ENCODE measurements around the gene RC3H1.
A peak's percentile ranks its signal among the peaks of the same experiment; 100 is the strongest.
"Not testable (repeated sequence)": the region's sequence is repeated elsewhere in the genome, so short reads cannot be mapped to it uniquely, and the experiment has no call there.

The RC3H1 gene, protein sequence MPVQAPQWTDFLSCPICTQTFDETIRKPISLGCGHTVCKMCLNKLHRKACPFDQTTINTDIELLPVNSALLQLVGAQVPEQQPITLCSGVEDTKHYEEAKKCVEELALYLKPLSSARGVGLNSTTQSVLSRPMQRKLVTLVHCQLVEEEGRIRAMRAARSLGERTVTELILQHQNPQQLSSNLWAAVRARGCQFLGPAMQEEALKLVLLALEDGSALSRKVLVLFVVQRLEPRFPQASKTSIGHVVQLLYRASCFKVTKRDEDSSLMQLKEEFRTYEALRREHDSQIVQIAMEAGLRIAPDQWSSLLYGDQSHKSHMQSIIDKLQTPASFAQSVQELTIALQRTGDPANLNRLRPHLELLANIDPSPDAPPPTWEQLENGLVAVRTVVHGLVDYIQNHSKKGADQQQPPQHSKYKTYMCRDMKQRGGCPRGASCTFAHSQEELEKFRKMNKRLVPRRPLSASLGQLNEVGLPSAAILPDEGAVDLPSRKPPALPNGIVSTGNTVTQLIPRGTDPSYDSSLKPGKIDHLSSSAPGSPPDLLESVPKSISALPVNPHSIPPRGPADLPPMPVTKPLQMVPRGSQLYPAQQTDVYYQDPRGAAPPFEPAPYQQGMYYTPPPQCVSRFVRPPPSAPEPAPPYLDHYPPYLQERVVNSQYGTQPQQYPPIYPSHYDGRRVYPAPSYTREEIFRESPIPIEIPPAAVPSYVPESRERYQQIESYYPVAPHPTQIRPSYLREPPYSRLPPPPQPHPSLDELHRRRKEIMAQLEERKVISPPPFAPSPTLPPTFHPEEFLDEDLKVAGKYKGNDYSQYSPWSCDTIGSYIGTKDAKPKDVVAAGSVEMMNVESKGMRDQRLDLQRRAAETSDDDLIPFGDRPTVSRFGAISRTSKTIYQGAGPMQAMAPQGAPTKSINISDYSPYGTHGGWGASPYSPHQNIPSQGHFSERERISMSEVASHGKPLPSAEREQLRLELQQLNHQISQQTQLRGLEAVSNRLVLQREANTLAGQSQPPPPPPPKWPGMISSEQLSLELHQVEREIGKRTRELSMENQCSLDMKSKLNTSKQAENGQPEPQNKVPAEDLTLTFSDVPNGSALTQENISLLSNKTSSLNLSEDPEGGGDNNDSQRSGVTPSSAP

DNA sequence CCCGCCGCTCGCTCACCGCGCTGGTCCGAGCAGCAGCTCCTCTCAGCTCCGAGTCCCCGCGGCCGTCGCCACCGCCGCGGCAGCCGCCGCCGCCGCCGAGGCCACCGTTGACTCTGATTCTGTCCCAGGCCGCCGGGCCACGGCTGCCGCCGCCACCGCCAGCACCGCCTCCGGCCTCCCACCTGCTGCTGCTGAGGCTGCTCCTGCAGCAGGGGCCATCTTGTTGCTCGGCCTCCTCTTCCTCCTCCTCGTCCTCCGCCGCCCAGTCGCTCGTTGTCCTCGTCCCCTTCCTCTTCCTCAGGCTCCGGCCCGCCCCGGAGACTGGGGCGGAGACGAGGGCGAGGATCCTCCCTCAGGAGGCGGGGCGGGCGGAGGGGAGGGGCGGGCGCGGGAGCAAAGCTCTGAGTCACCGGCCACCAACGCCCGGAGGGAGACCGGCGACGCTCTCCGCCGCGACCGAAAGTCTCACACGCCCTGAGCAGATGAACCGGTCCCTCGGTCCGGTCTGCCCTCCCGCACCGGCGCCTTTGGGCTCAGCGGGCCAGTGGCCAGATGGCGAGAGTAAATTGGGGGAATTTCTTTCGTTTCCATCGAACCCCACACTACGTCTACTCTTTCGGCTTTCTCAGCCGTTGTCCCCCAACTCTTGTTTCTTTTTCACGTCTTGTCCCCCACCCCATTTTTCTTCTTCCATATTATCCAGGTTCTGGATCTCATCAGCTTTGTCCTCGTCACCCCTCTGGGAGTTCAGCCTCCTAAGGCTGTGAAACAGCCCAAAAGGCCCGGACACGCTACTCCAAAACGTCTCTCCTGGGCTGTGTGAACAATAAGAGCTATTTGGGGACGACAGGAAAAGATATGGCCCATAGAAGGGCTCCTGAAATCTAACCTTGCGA, at the start of gene RC3H1:
Gene RC3H1 (minus strand): TSS at position 278 of the 896 bp plus-strand sequence. CDS start 29,372 bp downstream, outside the sequence.
- DNase-seq (ENCODE audit: low read depth in 2 of 3, low spot score in 2 of 3), result peak; percentile 74 to 85 (median 75)

DNA sequence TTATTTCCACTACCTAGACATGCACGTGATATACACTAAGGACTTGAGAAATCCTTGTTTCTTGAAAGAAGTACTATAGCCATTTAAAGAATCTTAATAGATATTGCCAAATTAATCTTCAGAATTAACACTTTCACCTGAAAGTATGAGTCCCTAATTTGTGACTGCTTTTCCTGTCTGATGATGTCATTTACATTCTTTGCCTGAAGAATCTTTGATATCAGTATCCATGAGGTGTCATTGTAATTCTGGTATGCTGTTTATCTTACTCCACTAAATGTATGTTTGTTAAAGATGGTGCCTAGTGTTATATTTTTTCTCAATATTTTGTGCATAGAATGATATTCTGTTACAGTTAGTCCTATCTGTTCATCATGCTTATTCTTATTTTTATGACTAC, 48.5 kb upstream of the RC3H1 start:
- DNase-seq (ENCODE audit: low read depth in 2 of 3, low spot score in 2 of 3), result no peak

DNA sequence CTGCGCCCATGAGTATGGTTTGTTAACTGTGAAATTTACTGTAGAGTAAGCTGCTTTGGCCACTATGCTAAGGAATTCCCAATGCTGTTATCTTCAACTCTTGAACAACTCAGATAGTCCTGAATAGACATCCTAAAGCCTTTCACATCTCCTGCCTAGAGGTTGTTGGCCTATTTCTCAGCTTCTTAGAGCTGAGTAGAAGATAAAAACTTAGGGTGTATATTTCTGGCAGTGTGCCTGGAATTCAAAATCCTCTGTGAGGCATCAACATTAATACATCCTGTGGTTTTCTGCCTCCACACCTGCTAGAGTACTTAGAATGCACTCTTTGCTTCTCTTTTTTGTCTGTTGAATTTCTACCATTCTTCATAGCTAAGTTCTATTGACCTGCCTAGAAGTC, 45.8 kb upstream of the RC3H1 start:
- DNase-seq (ENCODE audit: low read depth in 2 of 3, low spot score in 2 of 3), result no peak

DNA sequence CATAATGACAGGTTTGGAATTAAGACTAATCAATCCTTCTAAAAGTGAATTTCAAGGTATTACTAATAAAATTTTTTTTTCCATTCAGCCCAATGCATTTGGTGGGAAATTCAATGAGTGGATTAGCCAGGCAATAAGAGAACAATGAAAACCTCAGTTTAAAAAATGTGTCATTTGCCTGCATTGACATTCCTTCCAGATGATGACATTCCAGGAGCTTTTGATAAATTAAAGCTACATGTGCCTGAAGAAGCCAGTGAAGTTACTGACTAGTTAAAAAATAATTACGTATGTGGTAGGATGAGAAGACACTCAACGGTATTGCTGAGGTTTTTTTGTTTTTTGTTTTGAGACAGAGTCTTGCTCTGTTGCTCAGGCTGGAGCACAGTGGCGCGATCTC, 37.9 kb upstream of the RC3H1 start:
- DNase-seq (ENCODE audit: low read depth in 2 of 3, low spot score in 2 of 3), result no peak

DNA sequence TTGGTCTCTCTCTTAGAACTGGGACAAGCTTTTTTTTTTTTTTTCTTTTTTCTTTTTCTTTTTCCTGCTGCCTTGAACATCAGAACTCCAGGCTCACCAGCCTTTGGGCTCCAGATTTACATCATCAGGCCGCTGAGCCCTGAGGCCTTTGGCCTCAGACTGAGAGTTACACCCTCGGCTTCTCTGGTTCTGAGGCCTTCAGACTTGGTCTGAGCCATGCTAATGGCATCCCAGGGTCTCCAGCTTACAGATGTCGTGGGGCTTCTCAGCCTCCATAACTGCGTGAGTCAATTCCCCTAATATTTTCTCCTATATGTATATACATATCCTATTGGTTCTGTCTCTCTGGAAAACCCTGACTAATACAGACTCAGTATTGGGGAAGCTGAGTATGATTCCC, 36.5 kb upstream of the RC3H1 start:
- DNase-seq (ENCODE audit: low read depth in 2 of 3, low spot score in 2 of 3), result no peak

DNA sequence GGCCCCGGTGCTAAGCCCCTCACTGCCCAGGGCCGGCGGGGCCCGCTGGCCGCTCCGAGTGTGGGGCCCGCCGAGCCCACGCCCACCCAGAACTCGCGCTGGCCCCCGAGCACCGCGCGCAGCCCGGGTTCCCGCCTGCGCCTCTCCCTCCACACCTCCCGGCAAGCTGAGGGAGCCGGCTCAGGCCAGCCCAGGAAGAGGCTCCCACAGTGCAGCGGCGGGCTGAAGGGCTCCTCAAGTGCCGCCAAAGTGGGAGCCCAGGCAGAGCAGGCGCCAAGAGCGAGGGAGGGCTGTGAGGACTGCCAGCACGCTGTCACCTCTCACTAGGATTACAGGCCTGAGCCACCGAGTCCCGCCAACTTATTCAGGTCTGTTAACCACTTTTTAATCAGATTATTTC, 34.5 kb upstream of the RC3H1 start:
- not testable (repeated sequence) for DNase-seq (ENCODE audit: low read depth in 2 of 3, low spot score in 2 of 3)

DNA sequence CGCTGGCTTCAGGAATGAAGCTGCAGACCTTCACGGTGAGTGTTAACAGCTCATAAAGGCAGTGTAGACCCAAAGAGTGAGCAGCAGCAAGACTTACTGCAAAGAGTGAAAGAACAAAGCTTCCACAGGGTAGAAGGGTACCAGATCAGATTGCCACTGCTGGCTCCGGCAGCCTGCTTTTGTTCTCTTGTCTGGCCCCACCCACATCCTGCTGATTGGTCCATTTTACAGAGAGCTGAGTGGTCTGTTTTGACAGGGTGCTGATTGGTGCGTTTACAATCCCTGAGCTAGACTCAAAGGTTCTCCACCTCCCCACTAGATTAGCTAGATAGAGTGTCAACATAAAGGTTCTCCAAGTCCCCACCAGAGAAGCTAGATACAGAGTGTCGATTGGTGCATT, 33.6 kb upstream of the RC3H1 start:
- not testable (repeated sequence) for DNase-seq (ENCODE audit: low read depth in 2 of 3, low spot score in 2 of 3)

DNA sequence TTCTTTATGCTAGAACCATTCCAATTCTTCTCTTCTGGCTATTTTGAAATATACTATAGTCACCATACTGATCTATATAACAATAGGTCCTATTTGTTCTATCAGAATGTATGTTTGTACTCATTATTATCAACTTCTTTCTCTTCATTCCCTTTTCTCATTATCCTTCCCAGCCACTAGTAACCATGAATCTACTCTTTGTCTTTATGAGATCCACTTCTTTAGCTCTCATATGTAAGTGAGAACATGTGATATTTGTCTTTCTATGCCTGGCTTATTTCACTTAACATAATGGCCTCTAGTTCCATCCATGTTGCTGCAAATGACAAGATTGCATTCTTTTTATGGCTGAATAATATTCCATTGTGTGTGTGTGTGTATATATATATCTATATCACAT, 31.7 kb upstream of the RC3H1 start:
- DNase-seq (ENCODE audit: low read depth in 2 of 3, low spot score in 2 of 3), result no peak

DNA sequence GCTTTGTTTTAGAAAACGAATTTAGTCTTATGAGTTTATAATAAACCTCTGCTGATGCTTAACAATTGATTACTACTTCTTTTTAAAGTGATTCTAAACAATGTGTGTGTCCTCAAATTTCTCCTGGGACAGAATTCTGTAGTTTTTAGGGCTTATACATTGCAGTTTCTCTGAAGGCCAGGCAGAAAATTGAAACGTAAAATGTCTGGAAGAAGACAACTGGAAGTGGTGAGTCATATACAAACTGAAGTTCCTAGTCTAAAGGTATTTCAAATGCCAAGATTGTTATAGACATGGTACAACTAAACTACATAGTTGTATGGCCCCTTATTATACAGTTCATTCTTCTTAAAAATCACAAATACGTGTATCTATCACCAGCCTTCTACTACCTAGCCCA, 30.5 kb upstream of the RC3H1 start:
- DNase-seq (ENCODE audit: low read depth in 2 of 3, low spot score in 2 of 3), result no peak

DNA sequence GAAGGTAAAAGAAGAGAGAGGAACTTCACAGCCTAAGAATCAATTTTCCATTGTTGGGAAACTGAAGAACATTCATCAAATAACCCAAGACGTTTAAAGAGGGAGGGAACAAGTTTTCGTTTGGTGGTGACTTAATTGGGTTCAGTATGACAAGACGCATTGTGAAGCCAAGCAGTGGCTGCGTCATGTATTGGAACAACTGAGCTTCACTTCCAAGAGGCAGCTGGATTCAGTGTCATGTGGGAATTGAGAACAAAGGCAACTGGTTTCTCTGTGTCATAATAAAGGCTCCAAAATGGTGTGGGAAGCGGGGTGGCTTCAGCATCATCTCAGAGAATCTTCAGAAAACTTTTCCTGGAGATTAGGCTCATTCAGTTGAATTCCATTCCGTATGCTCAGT, 29.8 kb upstream of the RC3H1 start:
- no peak for DNase-seq (ENCODE audit: low read depth in 2 of 3, low spot score in 2 of 3)

DNA sequence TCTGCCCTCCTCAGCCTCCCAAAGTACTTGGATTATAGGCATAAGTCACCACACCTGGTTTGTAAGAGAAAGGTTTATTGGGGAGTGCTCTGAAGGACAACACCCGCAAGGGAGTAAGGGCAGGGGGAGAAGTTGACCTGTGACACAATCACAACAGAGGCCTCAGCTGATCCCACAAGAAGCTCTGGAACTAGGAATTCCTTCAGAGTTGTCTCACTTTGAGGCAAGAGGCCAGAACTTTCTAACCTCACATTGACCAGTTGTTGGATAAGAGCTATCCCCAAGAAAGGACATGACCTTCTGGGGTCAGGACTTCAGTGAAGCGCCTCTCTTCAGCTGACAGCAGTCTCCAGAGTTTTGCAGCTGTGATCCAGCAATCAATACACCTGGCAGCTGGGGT, 27.4 kb upstream of the RC3H1 start:
- no peak for DNase-seq (ENCODE audit: low read depth in 2 of 3, low spot score in 2 of 3)

DNA sequence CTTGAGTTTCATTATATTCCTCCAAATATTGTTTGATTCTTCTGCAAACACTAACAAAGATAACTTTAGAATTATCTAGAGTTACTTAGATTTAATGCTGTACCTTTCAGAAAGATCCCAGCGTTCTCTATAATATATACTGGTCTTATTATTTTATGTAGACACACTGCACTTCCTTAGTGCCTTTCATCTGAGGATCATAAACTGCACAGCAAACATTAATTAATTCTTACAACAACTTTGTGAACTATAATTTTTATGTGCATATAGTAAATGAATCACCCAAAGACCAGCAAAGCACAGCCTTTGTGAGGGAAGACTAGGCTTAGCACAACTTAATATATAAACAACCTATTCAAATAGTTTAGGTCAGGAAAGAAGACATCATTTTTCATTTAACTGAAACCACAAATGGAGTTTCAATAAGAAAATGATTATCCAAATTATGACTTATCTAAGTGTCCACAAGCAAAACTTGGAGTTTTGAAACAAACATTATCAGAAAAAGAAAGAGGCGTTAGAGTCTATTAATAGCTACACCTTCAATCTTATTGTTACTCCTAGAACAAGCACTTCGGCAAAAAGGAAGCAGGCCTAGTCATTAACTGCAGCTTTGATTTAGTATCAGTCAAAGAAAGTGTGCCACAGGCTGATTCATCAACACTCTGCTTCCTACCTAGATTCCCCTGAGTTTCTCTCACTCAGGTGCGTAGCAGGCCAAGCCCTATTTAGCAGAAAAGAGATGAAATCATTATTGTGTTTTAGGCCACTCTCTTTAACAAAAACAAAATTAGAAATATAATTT, 22.5 kb upstream of the RC3H1 start:
- DNase-seq (ENCODE audit: low read depth in 2 of 3, low spot score in 2 of 3), result no peak

DNA sequence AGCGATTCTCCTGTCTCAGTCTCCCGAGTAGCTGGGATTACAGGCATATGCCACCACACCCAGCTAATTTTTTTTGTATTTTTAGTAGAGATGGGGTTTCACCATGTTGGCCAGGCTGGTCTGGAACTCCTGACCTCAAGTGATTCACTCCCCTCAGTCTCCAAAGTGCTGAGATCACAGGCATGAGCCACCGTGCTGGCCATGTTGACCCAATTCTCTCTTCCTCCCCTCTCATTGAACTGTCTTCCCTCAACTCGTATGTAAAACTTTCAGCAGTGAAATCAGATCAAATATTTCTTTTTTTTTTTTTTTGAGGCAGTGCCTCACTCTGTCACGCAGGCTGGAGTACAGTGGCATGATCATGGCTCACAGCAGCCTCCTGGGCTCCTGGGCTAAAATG, 20.4 kb upstream of the RC3H1 start:
- not testable (repeated sequence) for DNase-seq (ENCODE audit: low read depth in 2 of 3, low spot score in 2 of 3)

DNA sequence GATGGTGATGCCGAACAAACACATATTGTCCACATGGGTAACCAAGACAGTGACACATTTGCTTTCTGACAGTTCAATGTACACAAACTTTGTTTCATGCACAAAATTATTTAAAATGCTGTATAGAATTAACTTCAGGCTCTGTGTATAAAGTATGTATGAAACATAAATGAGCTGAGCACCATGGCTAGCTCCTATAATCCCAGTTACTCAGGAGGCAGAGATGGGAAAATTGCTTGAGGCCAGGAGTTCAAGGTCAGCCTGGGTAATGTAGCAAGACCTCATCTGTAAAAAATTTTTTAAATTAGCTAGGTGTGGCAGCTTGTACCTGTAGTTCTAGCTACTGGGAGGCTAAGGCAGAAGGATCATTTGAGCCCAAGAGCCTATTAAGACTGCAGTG, 19.2 kb upstream of the RC3H1 start:
- DNase-seq (ENCODE audit: low read depth in 2 of 3, low spot score in 2 of 3), result no peak

DNA sequence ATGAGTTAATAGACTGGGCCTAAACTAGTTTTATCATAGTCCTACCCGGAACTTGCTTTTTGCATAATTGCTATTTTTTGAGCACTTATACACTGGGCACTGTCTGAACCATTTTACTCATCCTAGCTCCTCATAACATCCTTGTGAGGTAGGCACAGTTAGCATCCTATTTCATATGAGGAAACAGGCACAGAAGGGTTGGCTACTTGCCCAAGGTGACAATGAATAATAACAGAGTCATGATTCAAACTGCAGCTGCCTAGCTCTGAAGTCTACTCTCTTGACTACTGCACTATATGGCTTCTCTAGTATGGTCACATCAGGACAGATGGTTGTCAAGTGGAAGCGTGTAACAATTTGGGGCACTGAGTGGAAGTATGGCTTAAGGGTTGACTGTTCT, 18.2 kb upstream of the RC3H1 start:
- no peak for DNase-seq (ENCODE audit: low read depth in 2 of 3, low spot score in 2 of 3)

DNA sequence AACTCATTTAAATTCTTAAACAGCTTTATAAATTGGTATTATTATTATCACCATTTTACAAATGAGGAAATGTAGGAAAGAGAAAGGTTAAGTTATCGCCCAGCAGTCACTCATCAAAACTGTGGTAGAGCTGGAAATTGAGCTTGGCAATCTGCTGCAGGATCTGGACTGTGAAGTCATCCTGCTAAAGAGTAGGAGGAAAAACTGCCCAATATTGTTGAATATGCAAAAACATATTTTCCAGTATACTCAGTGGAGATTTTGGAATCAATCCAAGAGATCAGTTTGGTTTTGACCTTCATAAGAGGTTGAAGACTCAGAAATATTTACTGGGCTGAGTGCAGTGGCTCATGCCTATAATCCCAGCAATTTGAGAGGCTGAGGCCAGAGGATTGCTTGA, 16.9 kb upstream of the RC3H1 start:
- no peak for DNase-seq (ENCODE audit: low read depth in 2 of 3, low spot score in 2 of 3)

DNA sequence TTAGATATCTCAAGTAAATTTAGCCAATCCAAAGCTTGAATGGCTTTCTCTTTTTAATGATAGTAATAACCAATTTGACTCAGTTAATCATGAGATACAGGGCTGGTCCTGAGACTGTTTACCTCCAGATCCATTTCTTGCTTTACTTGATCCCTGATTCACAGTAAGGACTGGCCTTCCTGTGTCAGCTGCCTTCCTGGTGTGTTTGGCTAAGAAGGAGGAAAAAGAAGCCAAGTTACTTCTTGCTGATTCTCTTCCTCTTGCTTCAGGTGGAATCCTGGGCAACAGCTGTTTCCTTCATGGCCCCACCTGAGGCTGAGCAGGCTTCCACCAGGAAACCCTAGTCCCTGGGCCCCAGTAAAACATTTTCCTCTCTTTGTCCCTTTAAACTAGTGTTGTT, 14.6 kb upstream of the RC3H1 start:
- no peak for DNase-seq (ENCODE audit: low read depth in 2 of 3, low spot score in 2 of 3)

DNA sequence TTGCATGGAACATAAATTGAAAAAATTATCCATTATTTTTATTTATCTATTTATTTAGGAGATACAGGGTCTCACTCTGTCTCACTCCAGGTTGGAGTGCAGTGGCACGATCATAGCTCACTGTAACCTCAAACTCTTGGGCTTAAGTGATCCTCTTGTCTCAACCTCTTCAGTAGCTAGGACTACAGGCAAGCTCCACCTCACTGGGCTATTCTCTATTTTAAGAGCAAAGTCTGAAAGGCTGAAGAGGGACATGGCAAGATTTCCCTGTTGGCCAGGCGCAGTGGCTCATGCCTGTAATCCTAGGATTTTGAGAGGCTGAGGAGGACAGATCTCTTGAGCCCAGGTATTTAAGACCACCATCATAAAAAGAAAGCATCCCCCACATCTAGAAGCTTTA, 14.0 kb upstream of the RC3H1 start:
- no peak for DNase-seq (ENCODE audit: low read depth in 2 of 3, low spot score in 2 of 3)

DNA sequence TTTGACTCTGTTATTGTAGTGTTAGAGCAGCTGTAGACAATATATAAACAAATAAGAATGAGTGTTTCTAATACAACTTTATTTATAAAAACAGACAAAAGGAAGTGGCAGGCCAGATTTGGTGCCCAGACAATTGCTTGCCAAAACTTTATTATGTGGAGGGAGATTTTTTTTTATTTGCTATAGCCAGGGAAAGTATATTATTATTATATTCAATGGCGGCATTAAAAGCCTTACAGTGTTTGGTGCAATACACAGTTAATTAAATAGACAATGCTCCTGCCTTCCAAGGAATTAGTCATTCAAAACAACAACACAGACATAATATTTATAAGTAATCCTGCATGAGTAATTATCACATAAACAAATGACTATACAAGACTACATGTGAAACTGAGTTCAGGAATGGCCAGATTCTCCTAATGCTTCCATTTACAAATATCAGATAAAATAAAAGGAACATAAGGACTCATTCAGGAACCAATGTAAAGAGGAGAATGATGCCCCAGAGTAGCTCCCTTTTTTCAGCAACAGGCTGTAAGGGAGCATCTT, 10.6 kb upstream of the RC3H1 start:
- no peak for DNase-seq (ENCODE audit: low read depth in 2 of 3, low spot score in 2 of 3)

DNA sequence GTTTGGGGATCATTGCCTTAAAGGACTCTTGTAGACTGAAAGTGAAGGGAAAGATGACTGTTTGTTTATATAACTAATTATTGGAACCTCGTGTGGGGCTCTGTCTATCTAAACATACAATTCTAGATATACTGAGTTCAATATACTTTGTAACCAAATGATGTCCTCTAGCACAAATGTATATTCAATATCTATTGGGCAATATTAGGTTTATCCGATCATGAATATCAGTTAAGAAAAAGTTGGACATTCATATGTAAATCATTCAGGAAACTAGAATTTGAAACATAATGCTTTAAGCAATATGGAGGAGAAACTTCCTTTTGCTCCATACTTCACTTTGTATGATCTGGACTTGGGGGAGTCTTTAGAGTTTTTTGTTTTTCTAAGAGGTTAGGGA, 8.9 kb upstream of the RC3H1 start:
- no peak for DNase-seq (ENCODE audit: low read depth in 2 of 3, low spot score in 2 of 3)

All from activated CD8-positive, alpha-beta memory T cell treated with anti-CD3 and anti-CD28 coated beads for 48 hours (primary cell).